Loucy (cell line): Measurements from ENCODE around the gene ENOX1.

ENCODE experiments used
- H2AFZ ChIP-seq: fragments of 200-600 bp; sonication (generic); 2 replicates; pipeline ENCODE4 v1.6.0; 2016; ENCODE audit warnings: antibody characterized with exemption, mild to moderate bottlenecking, low read length, moderate library complexity
- H3F3A ChIP-seq: fragments of 200-600 bp; 2 replicates; pipeline ENCODE4 v1.6.0; 2016; ENCODE audit warnings: antibody characterized with exemption, low read depth, mild to moderate bottlenecking
- H3K27me3 ChIP-seq: fragments of 200-600 bp; sonication (generic); 2 replicates; pipeline ENCODE4 v1.6.1; 2014; ENCODE audit warnings: low read length, mild to moderate bottlenecking; ENCODE audit not compliant: insufficient read depth, poor library complexity, severe bottlenecking
- H3K36me3 ChIP-seq: fragments of 200-600 bp; sonication (generic); 2 replicates; pipeline ENCODE4 v1.6.1; 2016; ENCODE audit warnings: low read length; ENCODE audit not compliant: insufficient read depth
- H3K4me1 ChIP-seq: fragments of 200-600 bp; sonication (generic); 2 replicates; pipeline ENCODE4 v1.5.1; 2014; ENCODE audit warnings: low read length, mild to moderate bottlenecking; ENCODE audit not compliant: insufficient read depth, poor library complexity, severe bottlenecking
- H3K4me2 ChIP-seq: fragments of 200-600 bp; sonication (generic); 2 replicates; pipeline ENCODE4 v1.6.0; 2014; ENCODE audit warnings: antibody characterized with exemption, low read length, low read depth, mild to moderate bottlenecking; ENCODE audit not compliant: poor library complexity, severe bottlenecking
- H3K4me3 ChIP-seq: fragments of 200-600 bp; sonication (generic); 2 replicates; pipeline ENCODE4 v1.5.1; 2014; ENCODE audit warnings: low read length, mild to moderate bottlenecking, mixed read lengths; ENCODE audit not compliant: poor library complexity, severe bottlenecking
- H3K79me2 ChIP-seq: fragments of 200-600 bp; sonication (generic); 2 replicates; pipeline ENCODE4 v1.6.1; 2014; ENCODE audit warnings: low read length; ENCODE audit not compliant: insufficient read depth
- H3K9ac ChIP-seq: fragments of 200-600 bp; sonication (generic); 2 replicates; pipeline ENCODE4 v1.6.0; 2014; ENCODE audit warnings: mild to moderate bottlenecking, low read depth, low read length, moderate library complexity; ENCODE audit not compliant: poor library complexity, severe bottlenecking
- H3K9me2 ChIP-seq: fragments of 200-600 bp; sonication (generic); replicated peaks from 2 replicates; pipeline ENCODE4 v1.6.1; 2016; ENCODE audit warnings: low read depth, low read length, mixed read lengths
- H3K9me3 ChIP-seq: fragments of 200-600 bp; sonication (generic); 2 replicates; pipeline ENCODE4 v1.6.1; 2014; ENCODE audit warnings: mild to moderate bottlenecking, antibody characterized with exemption, low read length, low read depth; ENCODE audit not compliant: insufficient read depth
- H4K20me1 ChIP-seq: fragments of 200-600 bp; sonication (generic); 2 replicates; pipeline ENCODE4 v1.6.0; 2014; ENCODE audit warnings: antibody characterized with exemption, low read length, mild to moderate bottlenecking; ENCODE audit not compliant: insufficient read depth, poor library complexity, severe bottlenecking
- EZH2phosphoT487 ChIP-seq: fragments of 200-600 bp; IDR thresholded peaks from 2 replicates; pipeline ENCODE4 v1.6.1; 2018; ENCODE audit warnings: antibody characterized with exemption, mild to moderate bottlenecking, moderate library complexity, borderline replicate concordance
- TF ChIP-seq, protein P1 (sequence below): fragments of 200-600 bp; sonication (generic); conservative IDR thresholded peaks from 2 replicates; pipeline ENCODE4 v1.5.1; 2014; ENCODE audit warnings: mild to moderate bottlenecking, antibody characterized with exemption, low read length

Gene ENOX1

DNA sequence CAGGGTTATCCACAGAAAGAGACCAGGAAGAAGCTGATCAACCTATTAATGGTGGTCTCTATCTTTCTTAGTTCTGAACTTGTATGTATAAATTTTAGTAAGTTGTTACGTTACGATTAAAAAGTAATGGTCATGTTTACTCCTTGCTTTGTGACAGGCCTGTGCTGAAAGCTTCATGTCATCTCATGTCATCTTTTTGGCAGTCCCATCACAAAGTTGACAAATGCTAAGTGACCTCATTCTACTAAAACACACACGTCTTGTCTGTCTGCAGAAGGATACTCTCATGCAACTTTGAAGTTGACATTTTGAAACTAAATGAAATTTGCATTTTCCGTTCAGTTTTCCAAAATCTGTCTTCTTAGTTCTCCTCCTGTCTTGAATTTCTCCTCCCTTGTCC, 417.5 kb downstream of the ENOX1 start:
- Histone ChIP-seq H3K4me2 (no peak overlapping the region), H3F3A (0 out of 2 replicates have a peak, but pooled peaks cover 3% of the 10 kb centered on the region), H3K9me2 (no peaks in the 10 kb centered on the region), H3K79me2 (no peaks in the 10 kb centered on the region), H2AFZ (peak overlapping the region; percentile 43; the same call in 1 of the 2 replicates), H4K20me1 (no peaks in the 10 kb centered on the region), H3K9ac (no peak overlapping the region), H3K4me3 (no peak overlapping the region), H3K27me3 (no peaks in the 10 kb centered on the region), H3K36me3 (no peaks in the 10 kb centered on the region), H3K4me1 (peaks cover 47% of the 10 kb centered on the region), H3K9me3 (no peaks in the 10 kb centered on the region)
- TF ChIP-seq, protein P1, sequence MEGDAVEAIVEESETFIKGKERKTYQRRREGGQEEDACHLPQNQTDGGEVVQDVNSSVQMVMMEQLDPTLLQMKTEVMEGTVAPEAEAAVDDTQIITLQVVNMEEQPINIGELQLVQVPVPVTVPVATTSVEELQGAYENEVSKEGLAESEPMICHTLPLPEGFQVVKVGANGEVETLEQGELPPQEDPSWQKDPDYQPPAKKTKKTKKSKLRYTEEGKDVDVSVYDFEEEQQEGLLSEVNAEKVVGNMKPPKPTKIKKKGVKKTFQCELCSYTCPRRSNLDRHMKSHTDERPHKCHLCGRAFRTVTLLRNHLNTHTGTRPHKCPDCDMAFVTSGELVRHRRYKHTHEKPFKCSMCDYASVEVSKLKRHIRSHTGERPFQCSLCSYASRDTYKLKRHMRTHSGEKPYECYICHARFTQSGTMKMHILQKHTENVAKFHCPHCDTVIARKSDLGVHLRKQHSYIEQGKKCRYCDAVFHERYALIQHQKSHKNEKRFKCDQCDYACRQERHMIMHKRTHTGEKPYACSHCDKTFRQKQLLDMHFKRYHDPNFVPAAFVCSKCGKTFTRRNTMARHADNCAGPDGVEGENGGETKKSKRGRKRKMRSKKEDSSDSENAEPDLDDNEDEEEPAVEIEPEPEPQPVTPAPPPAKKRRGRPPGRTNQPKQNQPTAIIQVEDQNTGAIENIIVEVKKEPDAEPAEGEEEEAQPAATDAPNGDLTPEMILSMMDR: no peak
- TF ChIP-seq EZH2phosphoT487: no peak

DNA sequence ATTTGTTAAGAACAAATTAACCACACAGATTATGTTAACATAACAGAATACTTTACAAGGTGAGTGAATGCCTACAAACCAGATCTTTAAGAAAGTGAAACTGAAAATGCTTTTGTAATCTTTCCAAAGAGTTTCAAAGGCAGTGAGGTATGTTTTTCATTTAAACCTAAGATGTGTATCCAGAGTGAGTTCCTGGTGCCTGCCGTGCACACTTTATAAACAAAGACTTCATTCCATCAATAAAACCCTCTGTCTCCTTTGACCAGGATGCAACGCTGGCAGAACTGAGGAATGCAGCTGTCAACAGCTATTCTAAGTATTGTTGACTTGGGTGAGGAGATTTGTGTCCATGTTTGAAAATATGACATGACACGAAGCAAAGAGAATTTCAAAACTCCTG, 418.8 kb downstream of the ENOX1 start:
- H3K9ac ChIP-seq: peak overlapping the region; percentile 48
- no peaks in the 10 kb centered on the region for H4K20me1 ChIP-seq
- TF ChIP-seq EZH2phosphoT487: no peak
- TF ChIP-seq, protein P1: no peak
- no peaks in the 10 kb centered on the region for H3K79me2 ChIP-seq
- H3K4me2 ChIP-seq: peak overlapping the region; percentile 71
- no peaks in the 10 kb centered on the region for H3K36me3 ChIP-seq
- H3F3A ChIP-seq: peaks cover 3% of the 10 kb centered on the region; the same call in 1 of the 2 replicates
- no peaks in the 10 kb centered on the region for H3K9me3 ChIP-seq
- peak overlapping the region; percentile 64 for H3K4me3 ChIP-seq
- peak overlapping the region; percentile 94 for H2AFZ ChIP-seq
- peaks cover 52% of the 10 kb centered on the region for H3K4me1 ChIP-seq
- no peaks in the 10 kb centered on the region for H3K27me3 ChIP-seq
- H3K9me2 ChIP-seq: no peaks in the 10 kb centered on the region

DNA sequence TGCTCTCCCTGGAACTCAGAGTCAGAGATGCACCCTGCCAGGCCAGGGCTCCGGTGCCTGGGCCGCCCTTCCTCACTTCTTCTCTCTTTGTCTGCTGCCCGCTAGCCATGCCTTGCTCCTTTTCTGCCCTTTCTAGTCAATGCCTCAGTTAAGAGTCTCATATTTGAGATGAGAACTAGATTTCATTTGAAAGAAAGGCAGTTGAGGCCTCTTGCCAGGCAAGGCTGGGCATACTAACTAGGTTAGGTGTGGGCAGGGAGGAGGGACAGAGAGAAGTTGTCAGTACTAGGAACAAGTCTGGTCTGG, 421.8 kb downstream of the ENOX1 start:
- Histone ChIP-seq H3K9me3 (no peaks in the 10 kb centered on the region), H3K9ac (no peak overlapping the region), H2AFZ (0 out of 2 replicates have a peak overlapping the region, but pooled peaks have one; percentile 60), H3K36me3 (no peaks in the 10 kb centered on the region), H3K9me2 (no peaks in the 10 kb centered on the region), H3K27me3 (no peaks in the 10 kb centered on the region), H3K4me1 (peaks cover 48% of the 10 kb centered on the region), H3K4me2 (peak overlapping the region; percentile 56), H3F3A (no peaks in the 10 kb centered on the region; the same call in 1 of the 2 replicates), H3K79me2 (no peaks in the 10 kb centered on the region), H3K4me3 (no peak overlapping the region), H4K20me1 (no peaks in the 10 kb centered on the region)
- no peak for TF ChIP-seq EZH2phosphoT487
- TF ChIP-seq, protein P1: no peak
